GM10266 (cell line): ENCODE data around the gene ARHGEF28.

Experiments used
- DNase-seq: peaks from one replicate; pipeline ENCODE4 v3.0.0; 2012; ENCODE audit errors: extremely low spot score
- CTCF ChIP-seq: IDR thresholded peaks from 2 replicates; pipeline ENCODE4 v1.5.1; 2012; ENCODE audit warnings: mild to moderate bottlenecking, low read depth; ENCODE audit not compliant: control insufficient read depth, insufficient read depth; ENCODE audit errors: missing control alignments

The ARHGEF28 gene

GRCh38 chr5:73903169-73903568 is 277.2 kb downstream of the ARHGEF28 start:
- TF ChIP-seq CTCF: no peak
- no peak for DNase-seq

- no peak for DNase-seq
- TF ChIP-seq CTCF: no peak
These were observed 280.3 kb downstream of the ARHGEF28 start for GRCh38 chr5:73906277-73906676.

- TF ChIP-seq CTCF: no peak
- no peak for DNase-seq
These were observed 281.2 kb downstream of the ARHGEF28 start for GRCh38 chr5:73907164-73907563.

GRCh38 chr5:73908395-73908794 is 282.4 kb downstream of the ARHGEF28 start:
- DNase-seq: no peak

GRCh38 chr5:73908846-73909245 is 282.9 kb downstream of the ARHGEF28 start:
- DNase-seq: no peak
- no peak for TF ChIP-seq CTCF

More at GRCh38 chr5:73908395-73908794, 282.4 kb downstream of the ARHGEF28 start:
- TF ChIP-seq CTCF: no peak

GRCh38 chr5:73909474-73909873 is 283.5 kb downstream of the ARHGEF28 start:
- DNase-seq: no peak

GRCh38 chr5:73911761-73912393 is 285.9 kb downstream of the ARHGEF28 start:
- DNase-seq: no peak
- TF ChIP-seq CTCF: no peak

More at GRCh38 chr5:73909474-73909873, 283.5 kb downstream of the ARHGEF28 start:
- TF ChIP-seq CTCF: no peak
